Omental fat pad (tissue), 4 donors: ENCODE results near the gene EPB41L3. TPM values are rescaled to one million over a fixed set of nuclear protein-coding genes. Genes with fewer than 3 reads are reported as not detected.
A peak's percentile ranks its signal among the peaks of the same experiment; 100 is the strongest.
"Not testable (repeated sequence)": the region's sequence is repeated elsewhere in the genome, so short reads cannot be mapped to it uniquely, and the experiment has no call there.

Experiments used
- ATAC-seq: fragments of 150-250 bp; one replicate; pipeline ENCODE4 v1.9.1; 2016; ENCODE audit warnings: mild to moderate bottlenecking, moderate library complexity; ENCODE audit not compliant: low FRiP score
- DNase-seq: peaks from one replicate; pipeline ENCODE4 v3.0.0-alpha.2; 2019; ENCODE audit warnings: low spot score
- CTCF ChIP-seq, 3 donors: fragments of 450-650 bp; IDR thresholded peaks; one replicate each; pipeline ENCODE4 v1.5.1; 2016 to 2017; ENCODE audit warnings: antibody characterized with exemption in 3 of 3, mild to moderate bottlenecking in 3 of 3, moderate library complexity in 2 of 3
- total RNA-seq, 4 donors: library from RNA; depleted of rRNA; stranded (reverse); fragments of >200 nt; gene quantifications; one replicate each; pipeline ENCODE4 v1.1.0, GENCODE V29; 2016

EPB41L3 gene
- total RNA-seq, 4 donors from 2014 or later, result 138 to 319 (median 184) TPM

- no peak for TF ChIP-seq CTCF (IDR thresholded peaks at IDR 0.05)
- DNase-seq (no peak), ATAC-seq (no peak)
Observed at GRCh38 chr18:5513947-5514346, 29.9 kb downstream of the EPB41L3 start.

- ATAC-seq (no peak), DNase-seq (no peak)
- no peak for TF ChIP-seq CTCF (IDR thresholded peaks at IDR 0.05)
Observed at GRCh38 chr18:5512176-5512575, 31.6 kb downstream of the EPB41L3 start.

- not testable (repeated sequence) for ATAC-seq, DNase-seq
Observed at GRCh38 chr18:5511541-5511940, 32.3 kb downstream of the EPB41L3 start.

GRCh38 chr18:5510135-5510846, 33.5 kb downstream of the EPB41L3 start:
- TF ChIP-seq CTCF (IDR thresholded peaks at IDR 0.05), result no peak
- DNase-seq (no peak), ATAC-seq (peak; percentile 54)

GRCh38 chr18:5508821-5509220, 35.0 kb downstream of the EPB41L3 start:
- no peak for ATAC-seq
- no peak for TF ChIP-seq CTCF (IDR thresholded peaks at IDR 0.05)

DNA sequence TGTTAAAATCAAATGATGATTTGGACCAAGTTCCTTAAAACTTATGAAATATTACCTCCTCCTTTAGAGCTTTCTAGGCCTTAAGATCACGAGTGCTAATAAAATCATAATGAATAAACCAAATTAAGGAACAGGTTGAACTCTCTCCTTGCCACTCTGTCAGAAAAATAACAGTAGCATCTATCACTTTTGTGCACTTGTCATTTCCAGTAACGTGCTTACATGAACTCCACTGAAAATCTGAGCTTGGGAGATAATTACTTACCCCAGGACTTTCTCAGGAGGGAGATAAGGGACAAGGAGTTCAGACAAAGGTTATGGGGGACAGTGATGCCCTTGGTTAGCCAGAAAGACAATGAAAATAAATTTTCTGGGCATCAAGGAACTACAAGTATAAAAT, 36.0 kb downstream of the EPB41L3 start:
- ATAC-seq, result no peak
- DNase-seq, result no peak
- no peak for TF ChIP-seq CTCF (IDR thresholded peaks at IDR 0.05)

More at GRCh38 chr18:5508821-5509220, 35.0 kb downstream of the EPB41L3 start:
- DNase-seq, result no peak

GRCh38 chr18:5506174-5506573, 37.6 kb downstream of the EPB41L3 start:
- no peak for ATAC-seq
- TF ChIP-seq CTCF (IDR thresholded peaks at IDR 0.05), result no peak
- DNase-seq, result no peak
